GM21619 (cell line): Measurements from ENCODE around the gene PFKP.

Experiments used
- ATAC-seq: cut with Tn5 transposase; IDR thresholded peaks from one replicate; pipeline ENCODE4 v1.9.1; 2021; ENCODE audit not compliant: unreplicated experiment

PFKP gene

DNA sequence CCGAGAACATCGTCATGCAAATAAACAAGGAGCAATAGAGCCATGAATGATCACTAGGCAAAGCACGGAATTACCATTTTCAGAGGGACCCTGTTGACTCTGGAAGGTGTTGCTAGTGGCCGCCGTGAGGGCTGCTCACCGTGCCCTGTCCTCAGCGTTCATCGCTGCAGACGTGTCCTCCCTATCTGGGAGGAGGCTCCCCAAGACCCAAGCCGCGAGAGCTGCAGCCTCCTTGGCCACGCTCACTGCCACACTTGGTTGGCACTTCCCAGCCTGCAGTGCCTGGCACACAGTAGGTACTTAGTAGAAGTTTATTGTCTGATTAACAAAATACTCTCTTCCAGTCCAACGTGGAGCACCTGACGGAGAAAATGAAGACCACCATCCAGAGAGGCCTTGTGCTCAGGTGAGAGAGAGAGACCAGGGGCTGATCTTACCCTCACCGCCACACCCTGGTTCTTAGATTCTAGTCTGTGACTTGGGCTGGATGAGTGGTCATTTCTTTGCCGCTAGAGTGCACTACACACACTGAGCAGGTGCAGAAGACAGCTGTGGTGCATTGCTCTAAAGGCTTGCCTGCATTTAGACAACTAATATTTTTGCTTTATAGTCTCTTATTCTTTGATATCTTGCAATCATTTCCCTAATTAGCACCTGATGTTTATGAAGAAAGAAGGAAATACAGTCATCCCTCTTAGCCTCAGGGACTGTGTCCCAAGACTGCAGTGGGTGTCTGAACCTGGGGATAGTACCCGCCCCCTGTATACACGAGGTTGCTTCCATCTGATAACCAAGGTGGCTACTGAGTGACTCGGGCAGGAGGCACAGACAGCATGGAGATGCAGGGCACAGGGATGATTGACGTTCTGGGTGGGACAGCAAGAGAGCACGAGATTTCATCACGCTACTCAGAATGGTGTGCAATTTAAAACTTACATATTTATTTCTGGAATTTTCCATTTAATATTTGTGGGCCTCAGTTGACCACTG, 65.0 kb downstream of the PFKP start:
- no peak for ATAC-seq

DNA sequence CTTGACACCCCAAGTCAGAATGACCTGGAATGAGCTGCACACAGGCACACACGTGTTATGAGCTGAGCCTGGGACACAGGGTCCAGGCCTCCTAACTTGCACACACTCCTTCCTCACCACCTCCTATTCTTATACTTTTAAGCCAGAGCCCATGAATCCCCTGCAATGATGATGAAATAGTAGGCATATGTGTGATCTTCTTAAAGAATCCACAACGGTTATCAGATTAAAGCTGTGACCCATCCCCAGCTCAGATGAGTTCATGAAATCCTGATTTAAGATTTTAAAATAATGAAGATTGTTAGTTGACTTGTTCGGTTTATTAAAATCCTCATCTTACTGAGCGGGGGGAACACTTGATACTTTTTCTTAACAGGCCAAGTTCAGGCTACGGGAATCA, 66.6 kb downstream of the PFKP start:
- ATAC-seq = no peak

DNA sequence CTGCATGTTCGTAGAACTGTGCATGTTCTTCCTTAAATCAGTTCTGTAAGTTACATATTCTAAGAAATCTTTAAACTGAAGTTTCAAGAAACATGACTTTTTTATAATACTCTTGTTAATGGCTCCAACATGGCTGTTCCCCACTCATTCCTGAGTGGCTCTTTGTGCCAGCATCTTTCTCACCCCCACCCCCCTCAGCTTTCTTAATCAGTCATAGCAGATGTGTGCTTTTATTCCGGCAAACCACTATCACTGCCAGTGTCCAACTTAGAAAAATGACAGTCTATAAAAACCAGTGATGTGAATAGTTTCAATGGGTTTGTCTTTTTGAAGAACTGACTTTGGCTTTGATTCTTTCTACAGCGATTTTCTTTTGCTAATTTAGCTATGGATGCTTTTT, 67.7 kb downstream of the PFKP start:
- ATAC-seq = no peak

DNA sequence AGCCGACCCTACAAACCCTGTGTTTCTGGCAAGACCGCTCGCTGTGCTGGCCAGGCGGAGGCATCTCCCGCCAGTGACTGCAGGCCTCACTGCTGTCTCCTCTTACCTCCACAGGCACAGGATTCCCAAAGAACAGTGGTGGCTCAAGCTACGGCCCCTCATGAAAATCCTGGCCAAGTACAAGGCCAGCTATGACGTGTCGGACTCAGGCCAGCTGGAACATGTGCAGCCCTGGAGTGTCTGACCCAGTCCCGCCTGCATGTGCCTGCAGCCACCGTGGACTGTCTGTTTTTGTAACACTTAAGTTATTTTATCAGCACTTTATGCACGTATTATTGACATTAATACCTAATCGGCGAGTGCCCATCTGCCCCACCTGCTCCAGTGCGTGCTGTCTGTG, 69.0 kb downstream of the PFKP start:
- ATAC-seq = no peak

DNA sequence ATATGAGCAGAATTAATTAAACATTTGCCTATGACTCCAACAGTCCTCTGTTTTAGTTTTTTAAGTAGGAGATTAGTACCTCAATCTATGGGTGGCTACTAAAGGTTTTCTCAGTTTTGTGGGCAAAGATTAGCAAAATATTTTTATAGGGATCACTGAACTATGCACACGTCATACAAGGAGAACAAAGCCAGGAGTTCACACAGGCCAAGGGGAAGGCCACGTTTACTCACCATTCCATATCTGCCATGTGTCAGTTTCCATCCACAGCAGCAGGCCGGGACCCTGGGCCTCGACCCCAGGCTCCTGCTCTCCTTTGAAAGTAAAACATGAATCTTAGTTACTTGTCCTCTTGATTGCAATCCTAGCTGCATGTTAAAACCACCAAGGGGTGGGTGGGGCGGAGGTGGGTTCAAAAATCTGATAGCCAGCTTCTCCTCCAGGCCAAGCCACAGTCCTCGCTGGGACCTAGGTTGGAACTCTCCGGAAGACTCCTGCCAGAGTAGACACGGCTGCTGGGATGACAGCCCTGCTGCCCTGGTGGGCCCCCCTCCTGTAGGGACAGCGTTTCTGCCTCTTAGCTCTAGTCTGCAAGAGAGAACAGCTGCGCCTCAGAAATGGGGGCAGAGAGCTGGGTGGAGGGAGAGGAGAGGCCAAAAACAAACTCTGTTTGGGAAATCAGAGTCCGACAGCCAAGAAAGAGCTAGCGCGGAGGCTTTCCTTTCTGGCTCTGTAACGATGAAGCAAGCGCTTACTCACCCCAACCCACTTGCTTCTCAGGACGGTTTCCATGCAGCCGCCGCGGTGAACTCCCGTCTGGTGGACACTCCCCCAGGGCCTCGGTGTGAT, 69.6 kb downstream of the PFKP start:
- no peak for ATAC-seq

DNA sequence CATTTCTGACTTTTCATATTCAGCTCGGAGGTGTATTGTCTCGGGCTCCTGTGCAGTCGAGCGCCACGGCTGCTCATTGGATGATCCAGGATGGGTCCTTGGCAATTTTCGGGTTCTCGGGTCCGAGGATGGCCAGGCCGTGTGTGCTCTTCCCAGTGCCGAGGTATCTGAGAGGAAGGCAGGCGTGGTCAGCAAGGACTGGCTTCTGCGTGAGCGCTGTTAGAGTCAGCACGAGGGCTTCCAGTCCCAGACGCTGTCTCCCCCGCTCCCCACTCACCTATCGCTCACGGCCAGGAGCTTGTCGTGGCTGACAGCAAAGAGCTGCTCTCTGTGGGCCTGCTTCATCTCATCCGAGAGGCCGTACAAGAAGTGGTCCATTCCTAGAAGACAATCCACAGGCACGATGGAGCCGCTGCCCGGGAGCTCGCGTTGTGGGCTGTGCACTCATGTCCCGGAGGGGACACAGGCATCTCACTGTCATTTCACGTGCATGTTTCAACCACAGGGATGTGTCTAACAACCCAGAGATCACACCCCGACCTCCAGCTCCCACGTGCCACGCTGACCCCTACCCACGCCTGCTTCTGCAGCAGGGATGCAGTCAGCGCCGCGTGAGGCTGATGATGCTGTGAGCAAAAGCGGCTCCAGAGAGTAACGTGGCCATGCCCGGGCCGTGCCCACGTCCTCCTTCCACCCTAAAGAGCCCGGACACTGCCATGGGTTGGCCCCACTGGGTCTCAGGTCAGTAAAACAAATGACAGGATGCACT, 70.8 kb downstream of the PFKP start:
- ATAC-seq = no peak

DNA sequence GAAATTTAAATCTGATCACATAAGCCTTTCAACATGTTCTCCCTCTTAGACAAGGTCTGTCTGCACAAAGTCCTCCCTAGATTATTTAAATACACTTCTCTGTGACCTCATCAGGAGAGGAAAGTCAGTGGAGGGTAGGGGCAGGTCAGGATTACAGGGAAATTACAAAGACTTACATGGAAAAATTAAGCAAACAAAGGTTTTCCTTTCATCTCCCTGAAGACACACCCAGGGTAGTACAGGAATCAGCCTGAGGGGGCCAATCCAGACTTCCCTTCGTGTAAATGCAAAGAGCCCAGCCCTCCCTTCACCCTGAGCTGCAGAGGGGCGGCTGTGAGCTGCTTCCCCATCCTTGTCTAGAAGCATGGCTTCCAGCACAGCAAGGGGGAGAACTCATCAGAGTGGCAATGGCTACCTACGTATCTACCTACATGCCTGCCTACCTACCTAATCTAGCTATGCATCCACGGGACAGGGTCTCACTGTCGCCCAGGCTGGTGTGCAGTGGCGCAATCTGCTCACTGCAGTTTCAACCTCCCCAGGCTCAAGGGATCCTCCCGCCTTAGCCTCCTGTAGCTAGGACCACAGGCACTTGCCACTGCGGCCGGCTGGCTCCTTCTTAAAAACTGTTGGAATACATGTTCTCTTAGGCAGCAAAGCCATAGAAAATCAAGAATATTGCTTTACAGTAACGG, 72.0 kb downstream of the PFKP start:
- no peak for ATAC-seq

DNA sequence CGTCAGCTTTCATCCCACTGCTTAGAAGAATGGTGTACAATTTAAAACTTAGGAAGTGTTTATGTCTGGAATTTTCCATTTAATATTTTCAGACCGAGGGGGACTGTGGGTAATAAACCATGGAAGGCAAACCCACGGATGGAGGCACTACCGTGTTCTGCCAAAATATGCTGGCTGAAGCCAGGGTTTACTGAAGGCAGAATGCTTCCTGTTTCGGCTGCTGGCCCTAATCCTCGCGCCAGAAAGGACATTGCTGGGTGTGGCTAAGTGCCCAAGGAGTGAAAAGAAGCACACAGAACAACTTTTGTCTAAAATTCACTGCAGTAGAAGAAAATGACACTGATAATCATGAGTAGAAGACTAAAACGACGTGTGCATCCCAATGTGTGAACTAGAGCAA, 72.9 kb downstream of the PFKP start:
- ATAC-seq = no peak

DNA sequence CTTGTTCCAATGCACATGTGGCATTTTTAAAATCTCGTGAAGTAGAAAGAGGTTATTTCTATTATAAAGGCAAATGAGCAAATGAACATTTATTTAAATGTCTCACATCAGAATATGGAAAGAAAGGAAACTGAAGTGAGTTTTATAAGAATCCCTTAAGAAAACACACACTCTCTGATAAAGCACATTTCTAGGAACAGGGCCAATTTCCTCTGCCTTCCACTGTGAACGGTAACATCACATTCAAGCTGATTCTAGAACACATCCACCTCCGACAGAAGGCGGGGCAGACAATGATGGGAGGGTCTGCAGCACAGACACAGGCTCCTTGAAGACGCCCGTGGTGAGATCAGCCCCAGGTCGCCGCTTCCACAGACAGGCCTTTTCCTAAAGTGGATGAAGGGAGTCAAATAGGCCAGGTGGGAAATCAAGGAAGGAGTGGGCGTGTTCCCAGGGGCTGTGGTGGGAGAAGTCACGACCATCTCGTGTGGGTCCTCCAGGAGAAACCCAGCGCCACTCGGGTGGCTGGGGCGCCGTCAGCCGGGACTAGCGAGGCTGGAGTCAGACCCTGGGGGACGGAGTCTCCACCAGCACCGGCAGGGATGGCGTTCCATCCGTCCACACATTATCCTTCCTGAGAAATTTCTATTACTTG, 74.1 kb downstream of the PFKP start:
- no peak for ATAC-seq

DNA sequence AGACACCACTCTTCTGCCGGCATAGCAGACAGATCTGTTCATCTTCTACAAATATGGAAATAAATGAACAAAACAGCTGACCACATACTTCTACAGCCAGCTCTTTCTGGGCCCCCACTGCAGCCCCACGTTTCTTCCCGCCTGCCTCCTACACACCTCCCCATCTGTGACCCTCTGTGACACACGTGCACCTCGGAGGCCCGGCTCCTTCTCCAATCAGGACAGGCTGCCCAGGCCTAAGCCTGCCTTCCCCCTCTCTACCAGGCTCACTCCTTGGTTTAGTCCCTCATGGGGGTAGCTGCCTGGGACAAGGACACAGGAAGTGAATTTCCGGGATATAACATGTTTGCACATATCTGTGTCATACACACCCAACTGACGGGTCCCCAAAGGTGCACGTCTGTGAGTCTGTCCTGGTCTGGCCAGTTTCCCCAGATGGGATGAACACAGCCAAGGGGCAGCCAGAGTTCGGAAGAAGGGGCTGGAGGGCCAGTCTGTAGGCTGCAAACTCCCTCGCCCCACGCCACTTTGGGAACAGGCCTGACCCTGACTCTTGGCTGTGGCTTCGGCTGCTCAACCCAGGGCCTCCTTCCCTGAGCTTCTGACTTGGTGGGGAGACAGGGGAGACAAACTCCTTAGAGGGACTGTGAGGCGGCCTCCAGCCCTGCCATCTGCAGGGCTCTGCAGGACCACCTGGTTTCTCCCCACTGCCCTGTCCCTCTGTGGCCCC, 75.0 kb downstream of the PFKP start:
- ATAC-seq = no peak

DNA sequence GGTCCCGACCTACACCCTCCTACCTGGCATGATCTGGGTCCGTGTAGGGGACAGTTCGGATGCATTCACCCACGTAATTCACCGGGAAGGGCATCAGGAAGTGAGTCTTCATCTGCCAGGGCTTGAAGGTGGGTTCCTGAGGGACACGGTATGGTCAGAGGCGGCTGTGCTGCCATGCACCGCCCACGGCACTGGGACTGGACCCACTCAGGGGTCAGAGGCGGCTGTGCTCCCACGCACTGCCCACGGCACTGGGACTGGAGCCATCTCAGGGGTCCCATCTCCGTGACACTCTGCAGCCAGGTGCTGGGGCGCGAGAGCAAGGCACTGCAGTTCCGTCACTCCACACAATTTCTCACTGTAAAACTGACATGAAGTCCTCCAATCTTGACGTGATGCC, 76.0 kb downstream of the PFKP start:
- no peak for ATAC-seq

DNA sequence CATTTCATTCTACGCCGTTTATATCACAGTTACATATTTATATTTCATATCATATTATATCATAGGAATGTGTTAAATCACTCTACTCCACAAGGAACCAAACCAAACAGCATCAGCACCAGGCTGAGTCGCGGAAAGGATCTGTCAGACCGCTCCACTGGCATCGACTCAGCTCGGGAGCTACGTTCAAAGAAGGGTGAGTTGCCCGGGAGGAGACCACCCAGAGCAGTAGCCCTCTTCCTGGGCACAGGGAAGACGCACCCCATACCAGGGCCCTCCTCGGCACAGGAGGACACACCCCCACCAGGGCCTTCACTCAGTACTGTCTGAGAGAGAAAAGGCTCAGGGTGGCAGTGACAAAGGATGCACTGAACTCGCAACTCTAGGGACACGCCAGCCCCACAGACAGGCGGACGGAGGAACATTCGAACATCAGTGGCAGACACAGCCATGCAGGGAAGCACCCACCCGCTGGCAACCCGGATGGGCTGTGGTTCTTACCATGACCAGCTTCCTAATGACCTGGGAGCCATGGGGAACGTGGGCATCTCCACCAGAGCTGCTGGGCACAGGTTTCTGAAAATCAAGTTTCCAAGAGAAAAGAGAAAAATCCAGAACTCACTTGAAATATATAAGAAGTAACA, 76.6 kb downstream of the PFKP start:
- no peak for ATAC-seq

DNA sequence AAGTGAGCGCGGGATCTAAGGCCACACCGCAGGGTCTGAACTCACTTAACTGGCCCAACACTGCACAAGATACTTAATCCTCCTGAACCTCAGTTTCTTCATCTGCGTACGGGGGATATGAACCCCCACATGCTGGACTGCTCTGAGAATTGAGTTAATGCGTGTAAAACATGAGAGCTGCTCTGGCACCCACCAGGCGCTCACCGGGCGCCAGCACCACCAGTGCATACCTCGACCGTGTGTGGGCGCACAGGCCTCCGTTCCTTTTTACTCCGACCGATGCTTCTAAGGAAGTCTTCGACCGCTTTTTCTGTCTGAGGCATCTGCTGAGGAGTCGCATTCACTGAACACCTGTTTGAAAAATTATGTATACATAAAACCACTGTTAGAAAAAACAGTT, 78.0 kb downstream of the PFKP start:
- no peak for ATAC-seq

DNA sequence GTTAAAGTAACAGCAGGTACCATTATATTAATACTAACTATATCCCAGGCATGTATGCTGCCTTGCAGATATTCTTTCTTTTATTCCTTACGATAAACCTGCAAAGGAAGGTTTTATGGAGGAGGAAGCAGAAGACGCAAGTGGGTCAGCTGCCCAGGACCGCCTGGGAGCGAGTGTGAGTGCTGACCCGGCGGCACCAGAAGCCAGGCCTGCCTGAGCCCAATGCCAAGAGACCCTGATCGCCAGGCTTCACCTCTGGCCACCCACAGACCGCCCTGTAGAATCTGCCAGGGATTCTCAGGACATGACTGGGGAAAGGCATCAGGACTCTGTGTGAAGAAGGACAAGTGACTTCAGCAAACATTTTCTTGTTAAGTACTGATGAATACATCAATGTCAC, 78.9 kb downstream of the PFKP start:
- ATAC-seq = no peak

DNA sequence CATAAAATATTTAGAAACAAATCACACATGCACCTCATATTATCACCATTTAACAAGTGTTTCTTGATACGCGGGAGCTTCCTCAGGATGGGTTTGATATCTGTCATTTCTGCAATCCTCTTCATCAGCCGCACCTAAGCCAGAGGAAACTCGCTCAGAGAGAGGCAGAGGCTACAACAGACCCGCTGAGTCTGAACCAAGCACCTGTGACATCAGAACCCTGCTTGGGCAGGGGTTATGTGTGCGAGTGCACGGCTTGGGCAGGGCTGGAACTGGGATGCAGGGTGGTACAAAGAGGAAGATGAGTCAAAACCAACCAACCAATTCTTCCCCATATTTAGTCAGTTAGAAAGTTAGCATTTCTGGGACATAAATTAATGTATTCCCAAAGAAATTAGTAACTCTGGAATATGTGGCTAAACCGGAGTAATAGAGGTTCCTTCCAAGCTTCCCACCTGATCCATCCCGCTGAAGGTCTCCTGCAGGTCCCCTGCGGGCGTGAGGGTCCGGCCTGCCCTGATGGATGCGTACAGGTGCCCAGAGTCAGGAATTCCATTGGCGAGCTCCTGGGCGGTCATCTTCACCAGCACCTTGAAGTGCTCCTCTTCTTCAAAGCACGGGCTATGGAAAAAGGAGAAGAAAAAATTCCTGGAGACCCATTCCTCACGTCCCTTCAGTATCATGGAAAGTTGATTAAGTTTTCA, 79.9 kb downstream of the PFKP start:
- no peak for ATAC-seq

DNA sequence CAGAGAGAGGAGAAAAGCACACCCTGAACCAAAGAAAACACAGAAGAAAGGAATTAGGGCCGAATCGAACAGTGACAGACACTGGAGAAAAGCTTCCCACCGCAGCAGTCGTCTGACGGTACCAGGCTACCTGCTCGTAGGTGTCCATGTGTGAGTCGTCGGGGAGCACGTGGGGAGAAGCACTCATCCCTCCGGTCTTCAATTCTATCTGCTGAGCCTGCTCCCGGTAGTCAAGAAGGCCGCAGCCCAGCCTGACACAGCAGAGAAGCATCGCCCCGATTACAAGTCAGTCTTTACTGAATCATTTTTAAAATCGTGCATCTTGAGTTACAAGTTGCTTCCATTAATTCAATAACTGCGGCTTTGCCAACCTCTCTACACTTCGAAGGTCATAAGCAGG, 80.7 kb downstream of the PFKP start:
- ATAC-seq = no peak

DNA sequence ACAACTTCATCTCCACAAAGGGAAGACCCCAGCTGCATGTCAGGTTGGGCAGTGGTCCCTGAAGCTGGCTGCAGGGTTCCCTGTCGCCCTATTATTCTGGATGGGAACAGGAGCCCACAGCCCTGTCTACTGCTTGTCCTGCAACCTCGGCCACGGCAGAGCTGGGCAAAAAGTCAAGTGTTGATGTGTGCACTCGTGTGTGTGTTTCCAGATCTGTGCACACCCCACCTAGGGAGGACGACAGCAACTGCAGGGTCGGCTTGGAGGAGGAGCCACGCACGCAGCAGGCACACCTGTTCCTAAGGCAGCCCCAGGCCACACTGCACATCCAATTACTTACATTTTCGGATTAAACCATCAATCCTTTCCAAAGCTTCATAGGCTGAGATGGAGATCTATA, 81.6 kb downstream of the PFKP start:
- no peak for ATAC-seq

DNA sequence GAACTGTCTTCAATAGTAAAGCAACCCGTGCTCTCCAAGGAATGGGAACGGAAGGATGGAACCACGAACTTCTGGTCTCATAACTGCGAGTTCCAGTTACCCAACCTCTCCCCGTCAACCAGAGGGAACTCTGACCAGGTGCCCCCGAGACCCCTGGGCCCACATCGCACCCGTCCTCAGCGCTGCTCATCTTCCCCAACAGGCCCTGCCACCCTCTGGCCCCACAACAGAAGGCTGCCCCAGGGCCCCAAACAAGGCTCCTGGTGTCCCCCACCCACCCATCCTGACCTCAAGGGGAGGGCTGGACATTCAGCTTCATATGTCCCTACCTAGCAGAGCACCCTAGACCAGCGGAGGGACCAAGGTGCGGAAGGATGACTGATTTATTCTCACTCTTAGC, 82.6 kb downstream of the PFKP start:
- no peak for ATAC-seq
